Mesothelial cell of epicardium (in vitro differentiated cells): Measurements from ENCODE around the gene SERINC5. TPM values are rescaled to one million over a fixed set of nuclear protein-coding genes. Genes with fewer than 3 reads are reported as not detected.

Experiments
- DNase-seq, 2 experiments: peaks; one replicate each; pipeline ENCODE4 v3.0.0; 2021; ENCODE audit warnings: low spot score in 2 of 2; ENCODE audit not compliant: unreplicated experiment in 2 of 2
- H3K27ac Mint-ChIP-seq: 2 replicates; pipeline ENCODE4 v1.8.0; 2021; ENCODE audit warnings: mixed read lengths
- H3K27me3 Mint-ChIP-seq: 2 replicates; pipeline ENCODE4 v1.8.0; 2021; ENCODE audit warnings: low read depth, mixed read lengths
- H3K36me3 Mint-ChIP-seq: 2 replicates; pipeline ENCODE4 v1.8.0; 2021; ENCODE audit warnings: mixed read lengths
- H3K4me1 Mint-ChIP-seq: 2 replicates; pipeline ENCODE4 v1.8.0; 2021; ENCODE audit warnings: mixed read lengths
- H3K4me3 Mint-ChIP-seq: 2 replicates; pipeline ENCODE4 v1.8.0; 2021; ENCODE audit warnings: mild to moderate bottlenecking, moderate library complexity, mixed read lengths
- H3K9me3 Mint-ChIP-seq: 2 replicates; pipeline ENCODE4 v1.8.0; 2021; ENCODE audit warnings: mixed read lengths
- CTCF ChIP-seq: fragments of 200-600 bp; sonication (generic); IDR thresholded peaks from one replicate; pipeline ENCODE4 v1.5.0; 2021; ENCODE audit warnings: antibody characterized with exemption; ENCODE audit not compliant: unreplicated experiment
- total RNA-seq: library from RNA; stranded (reverse); gene quantifications from 3 replicates; pipeline ENCODE4 v1.2.1, GENCODE V29; 2021

SERINC5 gene
- total RNA-seq, 1 donor from 2014 or later: 89.5 TPM

- Mint-ChIP-seq H3K27me3 (no peaks in the 10 kb centered on the region), H3K36me3 (peaks cover 10% of the 10 kb centered on the region), H3K27ac (peak overlapping the region; percentile 21), H3K4me3 (no peak overlapping the region), H3K4me1 (peaks cover 17% of the 10 kb centered on the region), H3K9me3 (no peaks in the 10 kb centered on the region)
- TF ChIP-seq CTCF: peak; percentile 70
- DNase-seq: no peak
Measured at GRCh38 chr5:80083101-80083890, 172.6 kb downstream of the SERINC5 start.

- Mint-ChIP-seq H3K4me1 (peaks cover 17% of the 10 kb centered on the region), H3K4me3 (no peak overlapping the region), H3K36me3 (peaks cover 10% of the 10 kb centered on the region), H3K27me3 (no peaks in the 10 kb centered on the region), H3K27ac (peak overlapping the region; percentile 21), H3K9me3 (no peaks in the 10 kb centered on the region)
- DNase-seq: peak; percentile 63 to 79
- peak; percentile 83 for TF ChIP-seq CTCF
Measured at GRCh38 chr5:80082731-80083100, 173.1 kb downstream of the SERINC5 start.

GRCh38 chr5:80082281-80082680, 173.6 kb downstream of the SERINC5 start:
- TF ChIP-seq CTCF: no peak
- H3K9me3 Mint-ChIP-seq: no peaks in the 10 kb centered on the region
- DNase-seq: no peak
- no peak overlapping the region for H3K27ac Mint-ChIP-seq
- H3K27me3 Mint-ChIP-seq: no peaks in the 10 kb centered on the region
- H3K36me3 Mint-ChIP-seq: peaks cover 10% of the 10 kb centered on the region
- no peak overlapping the region for H3K4me3 Mint-ChIP-seq
- peaks cover 17% of the 10 kb centered on the region for H3K4me1 Mint-ChIP-seq

- no peaks in the 10 kb centered on the region for H3K9me3 Mint-ChIP-seq
- peaks cover 10% of the 10 kb centered on the region for H3K36me3 Mint-ChIP-seq
- DNase-seq: no peak
- peaks cover 19% of the 10 kb centered on the region for H3K4me1 Mint-ChIP-seq
- no peak overlapping the region for H3K27ac Mint-ChIP-seq
- no peak overlapping the region for H3K4me3 Mint-ChIP-seq
- no peak for TF ChIP-seq CTCF
- no peaks in the 10 kb centered on the region for H3K27me3 Mint-ChIP-seq
Measured at GRCh38 chr5:80078921-80079320, 176.9 kb downstream of the SERINC5 start.

- peaks cover 11% of the 10 kb centered on the region for H3K36me3 Mint-ChIP-seq
- no peak for TF ChIP-seq CTCF
- H3K4me1 Mint-ChIP-seq: peaks cover 7% of the 10 kb centered on the region
- H3K27ac Mint-ChIP-seq: no peak overlapping the region
- H3K27me3 Mint-ChIP-seq: no peaks in the 10 kb centered on the region
- H3K4me3 Mint-ChIP-seq: no peak overlapping the region
- no peaks in the 10 kb centered on the region for H3K9me3 Mint-ChIP-seq
- DNase-seq: no peak
Measured at GRCh38 chr5:80077051-80077714, 178.7 kb downstream of the SERINC5 start.
